ENCODE results near the gene PAQR5.

The PAQR5 gene

GRCh38 chr15:69393831-69394491 is 95.2 kb downstream of the PAQR5 start:
- no peaks in the 10 kb centered on the region for H3K36me3 Mint-ChIP-seq (ENCODE audit: low read depth)
- TF ChIP-seq CTCF (IDR thresholded peaks at IDR 0.05; ENCODE audit: unreplicated experiment in 3 of 3), result no peak
- H3K9me3 Mint-ChIP-seq, result no peaks in the 10 kb centered on the region
- peak overlapping the region; percentile 74 to 91 (median 87) for H3K27ac Mint-ChIP-seq
- peaks cover 19% of the 10 kb centered on the region for H3K4me1 Mint-ChIP-seq
- peaks cover 28% of the 10 kb centered on the region for H3K27me3 Mint-ChIP-seq (ENCODE audit: low read depth)
- peak overlapping the region; percentile 13 to 44 (median 40) for H3K4me3 Mint-ChIP-seq

GRCh38 chr15:69394556-69395282 is 96.0 kb downstream of the PAQR5 start:
- Mint-ChIP-seq H3K36me3 (ENCODE audit: low read depth) (no peaks in the 10 kb centered on the region), H3K9me3 (no peaks in the 10 kb centered on the region), H3K27me3 (ENCODE audit: low read depth) (peaks cover 29% of the 10 kb centered on the region), H3K4me3 (peak overlapping the region; percentile 40 to 52 (median 44)), H3K27ac (peak overlapping the region; percentile 74 to 91 (median 87)), H3K4me1 (peaks cover 19% of the 10 kb centered on the region)
- TF ChIP-seq CTCF (IDR thresholded peaks at IDR 0.05; ENCODE audit: unreplicated experiment in 3 of 3), result peak; percentile 96 to 98 (median 97)

- peaks cover 36% of the 10 kb centered on the region for H3K27me3 Mint-ChIP-seq (ENCODE audit: low read depth)
- no peak overlapping the region for H3K4me3 Mint-ChIP-seq
- H3K4me1 Mint-ChIP-seq, result peaks cover 19% of the 10 kb centered on the region
- H3K9me3 Mint-ChIP-seq, result no peaks in the 10 kb centered on the region
- H3K36me3 Mint-ChIP-seq (ENCODE audit: low read depth), result no peaks in the 10 kb centered on the region
- TF ChIP-seq CTCF (IDR thresholded peaks at IDR 0.05; ENCODE audit: unreplicated experiment in 3 of 3), result no peak
- no peak overlapping the region for H3K27ac Mint-ChIP-seq
These were observed 96.7 kb downstream of the PAQR5 start for GRCh38 chr15:69395460-69395859.

- TF ChIP-seq CTCF (IDR thresholded peaks at IDR 0.05; ENCODE audit: unreplicated experiment in 3 of 3), result no peak
- Mint-ChIP-seq H3K27ac (no peak overlapping the region), H3K27me3 (ENCODE audit: low read depth) (peaks cover 37% of the 10 kb centered on the region), H3K9me3 (no peaks in the 10 kb centered on the region), H3K4me1 (peaks cover 19% of the 10 kb centered on the region), H3K4me3 (no peak overlapping the region), H3K36me3 (ENCODE audit: low read depth) (no peaks in the 10 kb centered on the region)
These were observed 97.3 kb downstream of the PAQR5 start for GRCh38 chr15:69395991-69396390.

- no peak for TF ChIP-seq CTCF (IDR thresholded peaks at IDR 0.05; ENCODE audit: unreplicated experiment in 3 of 3)
- Mint-ChIP-seq H3K27ac (no peak overlapping the region), H3K4me1 (peaks cover 19% of the 10 kb centered on the region), H3K27me3 (ENCODE audit: low read depth) (peaks cover 31% of the 10 kb centered on the region), H3K9me3 (no peaks in the 10 kb centered on the region), H3K4me3 (no peak overlapping the region), H3K36me3 (ENCODE audit: low read depth) (no peaks in the 10 kb centered on the region)
These were observed 99.8 kb downstream of the PAQR5 start for GRCh38 chr15:69398491-69398891.
